H1 (cell line): ENCODE measurements around the gene CBARP. TPM values are rescaled to one million over a fixed set of nuclear protein-coding genes. Genes with fewer than 3 reads are reported as not detected.

Experiments used
- CTCF ChIA-PET: fragments of 300-600 bp; sonication (Branson Sonifier 250); formaldehyde crosslinking; loops from one replicate; lab custom pipeline; 2021; ENCODE audit not compliant: partially characterized antibody; lab: Charles Lee
- POLR2A ChIA-PET: fragments of 300-600 bp; sonication (Branson Sonifier 250); formaldehyde crosslinking; loops from one replicate; lab custom pipeline; 2021; ENCODE audit warnings: inconsistent platforms; ENCODE audit not compliant: partially characterized antibody; lab: Charles Lee
- DNase-seq, 2 experiments: peaks; one replicate each; pipeline versions ENCODE4 v3.0.0 to v3.0.0-alpha.2; 2010 to 2022; ENCODE audit warnings: low spot score in 2 of 2, low read depth in 1 of 2, mixed read lengths in 1 of 2
- FAIRE-seq: peaks from 2 replicates; lab custom pipeline; 2011; peaks lifted over from hg19 to GRCh38; lab: Jason Lieb, UNC
- H2AFZ ChIP-seq: 2 replicates; pipeline ENCODE4 v1.8.1; 2012; ENCODE audit warnings: low read length, inconsistent platforms
- H2AK5ac ChIP-seq: 2 replicates; pipeline ENCODE4 v1.6.1; 2013; ENCODE audit warnings: low read depth, low read length
- H2BK120ac ChIP-seq: replicated peaks from 2 replicates; pipeline ENCODE3; 2013; ENCODE audit warnings: low read depth, low read length, inconsistent platforms
- H2BK12ac ChIP-seq: 2 replicates; pipeline ENCODE4 v1.6.1; 2013; ENCODE audit warnings: low read depth, low read length
- H2BK15ac ChIP-seq: 2 replicates; pipeline ENCODE4 v1.6.1; 2013; ENCODE audit warnings: low read length
- H2BK20ac ChIP-seq: 2 replicates; pipeline ENCODE4 v1.6.1; 2013; ENCODE audit warnings: low read length
- H2BK5ac ChIP-seq: 2 replicates; pipeline ENCODE4 v1.6.1; 2013; ENCODE audit warnings: low read depth, low read length
- H3K14ac ChIP-seq: 2 replicates; pipeline ENCODE4 v1.6.1; 2013; ENCODE audit warnings: inconsistent platforms; ENCODE audit not compliant: insufficient read length
- H3K18ac ChIP-seq: 2 replicates; pipeline ENCODE4 v1.6.1; 2013; ENCODE audit warnings: low read length; ENCODE audit errors: extremely low read depth
- H3K23ac ChIP-seq: 2 replicates; pipeline ENCODE4 v1.6.1; 2013; ENCODE audit warnings: inconsistent platforms; ENCODE audit not compliant: insufficient read length
- H3K23me2 ChIP-seq: 2 replicates; pipeline ENCODE4 v1.6.1; 2013; ENCODE audit warnings: low read depth, low read length
- H3K27ac ChIP-seq: 2 replicates; pipeline ENCODE4 v1.6.1; 2011; ENCODE audit warnings: low read depth, low read length, inconsistent platforms
- H3K27me3 ChIP-seq, 4 experiments: replicated peaks in 1 of 4; 1 replicate in 1 of 4; 2 replicates in 3 of 4; pipeline versions ENCODE4 v1.6.1 to v1.8.1; 2011 to 2013; ENCODE audit warnings: low read length in 3 of 4, mild to moderate bottlenecking in 3 of 4, inconsistent platforms in 2 of 4, mixed read lengths in 2 of 4, moderate library complexity in 1 of 4; ENCODE audit not compliant: control insufficient read depth in 3 of 4, insufficient read depth in 3 of 4; ENCODE audit errors: extremely low read depth in 1 of 4
- H3K36me3 ChIP-seq, 4 experiments: 2 replicates each; pipeline versions ENCODE4 v1.6.1 to v1.8.1; 2011 to 2013; ENCODE audit warnings: mild to moderate bottlenecking in 4 of 4, low read length in 3 of 4, moderate library complexity in 2 of 4, control low read depth in 1 of 4, inconsistent platforms in 1 of 4; ENCODE audit not compliant: insufficient read depth in 4 of 4, control insufficient read depth in 2 of 4
- H3K4ac ChIP-seq: replicated peaks from 2 replicates; pipeline ENCODE3; 2013; ENCODE audit warnings: low read length, low read depth, mixed read lengths, inconsistent platforms; ENCODE audit not compliant: insufficient read length
- H3K4me1 ChIP-seq, 4 experiments: replicated peaks in 1 of 4; 1 replicate in 1 of 4; 2 replicates in 3 of 4; pipeline versions ENCODE4 v1.6.1 to v1.8.1; 2011 to 2013; ENCODE audit warnings: low read length in 3 of 4, inconsistent platforms in 2 of 4, mixed read lengths in 1 of 4; ENCODE audit not compliant: insufficient read depth in 4 of 4, control insufficient read depth in 3 of 4
- H3K4me2 ChIP-seq, 2 experiments: 2 replicates each; pipeline versions ENCODE4 v1.6.1 to v1.8.1; 2011 to 2013; ENCODE audit warnings: low read depth in 2 of 2, low read length in 2 of 2, control low read depth in 1 of 2, inconsistent platforms in 1 of 2, mild to moderate bottlenecking in 1 of 2; ENCODE audit not compliant: insufficient read depth in 1 of 2
- H3K4me3 ChIP-seq, 4 experiments: fragments of 200-600, 300-600 bp in 1 of 4; sonication (generic), shearing (Covaris generic), sonication (Bioruptor Twin) in 1 of 4; 2 replicates each; pipeline versions ENCODE4 v1.5.1 to v1.8.1; 2011 to 2016; ENCODE audit warnings: low read length in 4 of 4, low read depth in 3 of 4, control low read depth in 2 of 4, inconsistent platforms in 2 of 4, mild to moderate bottlenecking in 2 of 4, mixed read lengths in 1 of 4, moderate library complexity in 1 of 4; ENCODE audit not compliant: insufficient read depth in 2 of 4; ENCODE audit errors: extremely low read depth in 1 of 4
- H3K56ac ChIP-seq: replicated peaks from 2 replicates; pipeline ENCODE3; 2013; ENCODE audit warnings: low read depth, mild to moderate bottlenecking, mixed read lengths, low read length, inconsistent platforms; ENCODE audit not compliant: insufficient read length
- H3K79me1 ChIP-seq: 2 replicates; pipeline ENCODE4 v1.6.1; 2013; ENCODE audit warnings: low read depth, low read length, control low read depth
- H3K79me2 ChIP-seq, 2 experiments: 2 replicates each; pipeline versions ENCODE4 v1.6.1 to v1.8.1; 2012 to 2013; ENCODE audit warnings: low read length in 2 of 2, mild to moderate bottlenecking in 2 of 2, inconsistent platforms in 1 of 2; ENCODE audit not compliant: insufficient read depth in 2 of 2, control insufficient read depth in 1 of 2
- H3K9ac ChIP-seq, 4 experiments: replicated peaks in 1 of 4; 1 replicate in 1 of 4; 2 replicates in 3 of 4; pipeline versions ENCODE4 v1.6.1 to v1.8.1; 2011 to 2013; ENCODE audit warnings: low read depth in 3 of 4, low read length in 3 of 4, control low read depth in 2 of 4, mild to moderate bottlenecking in 2 of 4, moderate library complexity in 2 of 4, inconsistent platforms in 1 of 4; ENCODE audit errors: extremely low read depth in 1 of 4
- H3K9me3 ChIP-seq, 2 experiments: 2 replicates each; pipeline versions ENCODE4 v1.6.1 to v1.8.1; 2012 to 2013; ENCODE audit warnings: mild to moderate bottlenecking in 2 of 2, moderate library complexity in 2 of 2, control low read depth in 1 of 2, inconsistent platforms in 1 of 2, low read depth in 1 of 2, low read length in 1 of 2, mixed read lengths in 1 of 2; ENCODE audit not compliant: insufficient read depth in 2 of 2
- H4K20me1 ChIP-seq, 2 experiments: replicated peaks in 1 of 2; 2 replicates each; pipeline versions ENCODE3 to v1.8.1; 2011 to 2013; ENCODE audit warnings: inconsistent platforms in 2 of 2, low read length in 2 of 2, mild to moderate bottlenecking in 1 of 2; ENCODE audit not compliant: insufficient read depth in 2 of 2, control insufficient read depth in 1 of 2
- H4K5ac ChIP-seq: 2 replicates; pipeline ENCODE4 v1.6.1; 2013; ENCODE audit warnings: low read length, low read depth, mixed read lengths, inconsistent platforms; ENCODE audit not compliant: insufficient read length
- H4K8ac ChIP-seq: 2 replicates; pipeline ENCODE4 v1.8.0; 2013; ENCODE audit warnings: mild to moderate bottlenecking, moderate library complexity, low read length, inconsistent platforms; ENCODE audit not compliant: insufficient read depth; ENCODE audit errors: extremely low read depth
- H4K91ac ChIP-seq: replicated peaks from 2 replicates; pipeline ENCODE3; 2013; ENCODE audit warnings: low read length, mixed read lengths, inconsistent platforms; ENCODE audit not compliant: insufficient read length
- BCL11A ChIP-seq, 2 experiments: IDR thresholded peaks; one replicate each; pipeline ENCODE4 v1.6.1; 2011; ENCODE audit warnings: low read depth in 2 of 2, low read length in 2 of 2, mild to moderate bottlenecking in 2 of 2
- BRCA1 ChIP-seq: IDR thresholded peaks from 2 replicates; pipeline ENCODE4 v1.6.1; 2012; ENCODE audit warnings: low read depth, low read length, improper control_type of control experiment
- CHD1 ChIP-seq: IDR thresholded peaks from 2 replicates; pipeline ENCODE4 v1.6.1; 2012; ENCODE audit warnings: low read depth, low read length, improper control_type of control experiment
- CTBP2 ChIP-seq: IDR thresholded peaks from 2 replicates; pipeline ENCODE4 v1.7.0; 2011; ENCODE audit warnings: borderline replicate concordance, mild to moderate bottlenecking, moderate library complexity, mixed read lengths, low read length; ENCODE audit not compliant: insufficient read depth, insufficient read length
- PHF8 ChIP-seq: fragments of 200-600 bp; sonication (generic); conservative IDR thresholded peaks from 2 replicates; pipeline ENCODE4 v1.7.1; 2012; ENCODE audit warnings: low read depth, mild to moderate bottlenecking, inconsistent platforms, low read length, moderate library complexity
- POLR2A ChIP-seq, 2 experiments: IDR thresholded peaks; 1 replicate in 1 of 2; 2 replicates in 1 of 2; pipeline ENCODE4 v1.6.1; 2011; ENCODE audit warnings: low read depth in 2 of 2, low read length in 2 of 2, mild to moderate bottlenecking in 2 of 2; ENCODE audit errors: control extremely low read depth in 1 of 2
- SIRT6 ChIP-seq: IDR thresholded peaks from one replicate; pipeline ENCODE4 v1.7.1; 2012; ENCODE audit warnings: low read length, inconsistent platforms
- SP1 ChIP-seq: IDR thresholded peaks from 2 replicates; pipeline ENCODE4 v1.6.1; 2011; ENCODE audit warnings: low read depth, low read length
- TAF1 ChIP-seq: IDR thresholded peaks from 2 replicates; pipeline ENCODE4 v1.6.1; 2011; ENCODE audit warnings: mild to moderate bottlenecking, low read depth, low read length
- TAF7 ChIP-seq: optimal IDR thresholded peaks from 2 replicates; pipeline ENCODE3; 2011; ENCODE audit warnings: low read depth, mild to moderate bottlenecking, inconsistent platforms, low read length, moderate library complexity, borderline replicate concordance
- WGBS, 2 experiments: shearing (Covaris generic) in 1 of 2; methylation state at CpG; one replicate each; pipeline versions ENCODE4 v1.1.6 to v1.1.7; 2013 to 2015; ENCODE audit warnings: low lambda C conversion rate in 2 of 2, mixed read lengths in 2 of 2, inconsistent platforms in 1 of 2, low coverage in 1 of 2, missing lambda C conversion rate in 1 of 2; ENCODE audit not compliant: insufficient replicate concordance in 2 of 2, insufficient coverage in 1 of 2, insufficient read length in 1 of 2; ENCODE audit errors: extremely low coverage in 1 of 2, missing lambda C conversion rate in 1 of 2; 5-methylcytosine and 5-hydroxymethylcytosine counted together
- polyA plus RNA-seq, 7 experiments: library from polyadenylated mRNA; depleted of rRNA in 3 of 7; stranded (reverse) in 5 of 7; unstranded in 2 of 7; fragments of >200 nt in 5 of 7; fragments of 200-250 nt in 2 of 7; gene quantifications; 1 replicate in 5 of 7; 2 replicates in 1 of 7; 4 replicates in 1 of 7; pipeline versions ENCODE4 v1.2.1 to v1.2.3, GENCODE V29; 2011 to 2013; ENCODE audit warnings: missing spikeins in 2 of 7, mixed read lengths in 2 of 7
- total RNA-seq: library from RNA; stranded (reverse); fragmentation: NEBNext Ultra II Directional; extraction: Animal tissue kit (Norgen Biotek cat#: 25700); gene quantifications from 2 replicates; pipeline ENCODE4 v1.2.1, GENCODE V29; 2021
- TF ChIP-seq, protein P1 (sequence below): IDR thresholded peaks from 2 replicates; pipeline ENCODE4 v1.6.1; 2012; ENCODE audit warnings: low read length, inconsistent platforms

CBARP gene
- total and polyA plus RNA-seq, 2 of the 8 experiments (the other 6 are each of a cell fraction or from before 2014, with no cell fraction given), result 4.9 to 14.7 TPM

DNA sequence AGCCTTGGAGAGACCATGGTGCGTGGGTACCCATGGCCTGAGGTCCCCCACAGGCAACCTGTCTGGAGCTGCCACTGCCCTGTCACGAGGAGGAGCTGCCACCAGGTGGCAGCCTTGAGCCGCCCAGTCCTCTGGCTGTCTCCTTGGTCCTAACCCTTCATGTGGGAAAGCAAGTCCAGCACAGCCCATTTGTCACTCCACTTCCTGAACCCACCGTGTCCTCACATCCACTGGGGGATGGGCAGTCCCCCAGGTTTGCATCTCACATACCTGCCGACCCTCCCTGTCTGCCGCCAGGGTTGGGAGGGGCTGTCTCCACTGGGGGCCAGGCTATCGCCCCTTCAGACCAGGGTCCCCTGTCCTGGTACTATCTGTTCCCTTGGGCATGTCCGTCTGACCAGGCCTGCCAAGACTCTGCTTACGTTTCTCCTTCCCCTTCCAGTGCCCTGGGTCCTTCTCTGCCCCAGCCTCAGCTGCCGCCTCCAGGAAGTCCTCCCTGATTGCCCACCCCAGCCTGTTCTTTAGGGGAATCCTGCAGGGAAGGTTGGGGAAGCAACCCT lies 42.1 kb upstream of the CBARP start:
- H3K14ac ChIP-seq, result no peak overlapping the region
- peak; percentile 28 for FAIRE-seq
- TF ChIP-seq BRCA1 (no peak; the same call in 1 of the 2 replicates), TAF1 (no peak), SP1 (no peak), PHF8 (no peak), POLR2A (IDR thresholded peaks at IDR 0.05; ENCODE audit: control extremely low read depth in 1 of 2, low read depth in 2 of 2, low read length in 2 of 2) (peak in 1 of 2 experiments; percentile 23; a peak in 1 of 3 replicates), BCL11A (IDR thresholded peaks at IDR 0.05; ENCODE audit: low read depth in 2 of 2, low read length in 2 of 2) (no peak), CTBP2 (no peak), TAF7 (no peak), SIRT6 (no peak), CHD1 (no peak)
- TF ChIP-seq, protein P1, sequence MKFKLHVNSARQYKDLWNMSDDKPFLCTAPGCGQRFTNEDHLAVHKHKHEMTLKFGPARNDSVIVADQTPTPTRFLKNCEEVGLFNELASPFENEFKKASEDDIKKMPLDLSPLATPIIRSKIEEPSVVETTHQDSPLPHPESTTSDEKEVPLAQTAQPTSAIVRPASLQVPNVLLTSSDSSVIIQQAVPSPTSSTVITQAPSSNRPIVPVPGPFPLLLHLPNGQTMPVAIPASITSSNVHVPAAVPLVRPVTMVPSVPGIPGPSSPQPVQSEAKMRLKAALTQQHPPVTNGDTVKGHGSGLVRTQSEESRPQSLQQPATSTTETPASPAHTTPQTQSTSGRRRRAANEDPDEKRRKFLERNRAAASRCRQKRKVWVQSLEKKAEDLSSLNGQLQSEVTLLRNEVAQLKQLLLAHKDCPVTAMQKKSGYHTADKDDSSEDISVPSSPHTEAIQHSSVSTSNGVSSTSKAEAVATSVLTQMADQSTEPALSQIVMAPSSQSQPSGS, result no peak

More for the DNA sequence above, 42.1 kb upstream of the CBARP start:
- H2BK12ac ChIP-seq, result no peak overlapping the region
- H4K20me1 ChIP-seq, result peaks cover 0 to 10% of the 10 kb centered on the region in 2 experiments
- no peak overlapping the region for H3K27ac ChIP-seq
- 49% methylated on average over 9 of the region's 10 CpGs; no CpG with 5 or more reads in 1 of the 2 experiments for WGBS, 2 experiments
- no peak overlapping the region; the same call in none of the 2 replicates for H4K8ac ChIP-seq
- H3K4me3 ChIP-seq, result no peak overlapping the region
- no peak overlapping the region for H2BK5ac ChIP-seq
- no peak overlapping the region for H3K9ac ChIP-seq
- peak overlapping the region; percentile 10 for H4K91ac ChIP-seq
- H3K56ac ChIP-seq, result no peak overlapping the region
- H3K79me1 ChIP-seq, result peaks cover 5% of the 10 kb centered on the region; the same call in 1 of the 2 replicates
- H3K4me1 ChIP-seq, result peaks cover 0 to 15% (median 8%) of the 10 kb centered on the region in 4 experiments; a peak in 5 of 7 replicates
- peak in 1 of 2 experiments; percentile 94 for DNase-seq
- peaks cover 7% of the 10 kb centered on the region; the same call in 1 of the 2 replicates for H3K23me2 ChIP-seq
- H3K4me2 ChIP-seq, result no peak overlapping the region
- H3K23ac ChIP-seq, result no peak overlapping the region
- POLR2A ChIA-PET, result interaction anchor here (0.6 to 11.4 kb wide), 7 partner anchors 9 to 315 kb away, joined by 3 to 331 read pairs (median 4); partner anchors contain the start of gene CIRBP
- H4K5ac ChIP-seq, result no peak overlapping the region
- H3K36me3 ChIP-seq, result peaks cover 0 to 6% (median under 1%) of the 10 kb centered on the region in 4 experiments; a peak in 2 of 8 replicates
- no peak overlapping the region for H2BK15ac ChIP-seq
- H3K9me3 ChIP-seq, result no peaks in the 10 kb centered on the region
- H3K79me2 ChIP-seq, result peaks cover 0 to 6% of the 10 kb centered on the region in 2 experiments; a peak in 1 of 4 replicates
- H2AK5ac ChIP-seq, result no peak overlapping the region
- H3K4ac ChIP-seq, result no peak overlapping the region
- no peak overlapping the region for H2AFZ ChIP-seq
- no peak overlapping the region for H3K18ac ChIP-seq
- H2BK120ac ChIP-seq, result no peak overlapping the region
- CTCF ChIA-PET, result interaction anchor here (0.6 to 4.0 kb wide), 32 partner anchors 11 to 515 kb away, joined by 3 to 14 read pairs (median 4); partner anchors contain the start of gene CIRBP
- H3K27me3 ChIP-seq, result peaks cover 0 to 10% (median 6%) of the 10 kb centered on the region in 4 experiments; a peak in 5 of 7 replicates
- no peak overlapping the region for H2BK20ac ChIP-seq
